ENCODE measurements around the gene LOXL1. TPM values are rescaled to one million over a fixed set of nuclear protein-coding genes. Genes with fewer than 3 reads are reported as not detected.

LOXL1 gene
- total and polyA plus RNA-seq, 2 of the 13 experiments (the other 11 are each of a cell fraction or from before 2014, with no cell fraction given) = 0.51 to 1.3 TPM

GRCh38 chr15:73991260-73991659 is 65.0 kb downstream of the LOXL1 start:
- FAIRE-seq (no peak), DNase-seq (ENCODE audit: low spot score) (no peak), ATAC-seq (peak; percentile 1; the same call in 1 of the 3 replicates)
- ChIA-PET POLR2A (no interaction called here), CTCF (ENCODE audit: low intra/inter-chr PET ratio, low total read pairs) (no interaction called here)
- H3K27me3 ChIP-seq (ENCODE audit: control insufficient read depth in 1 of 2, insufficient read depth in 2 of 2, low read length in 2 of 2) = no peaks in the 10 kb centered on the region; a peak in 1 of 5 replicates
- intact Hi-C loops (cut with micrococcal nuclease; ENCODE audit: unreplicated experiment) (no loop called here), in situ Hi-C loops (cut with HindIII; ENCODE audit: extremely low pct_ligation_motif_present, low pct_unique_long_range_greater_than_20kb) (no loop called here)
- TF ChIP-seq ZNF770 (CRISPR knock-in tag; IDR thresholded peaks at IDR 0.05) = no peak
- no peak for TF ChIP-seq DZIP1 (CRISPR knock-in tag; IDR thresholded peaks at IDR 0.05)
- TF ChIP-seq CENPX (CRISPR knock-in tag; IDR thresholded peaks at IDR 0.05) = no peak
- TF ChIP-seq, protein P1, sequence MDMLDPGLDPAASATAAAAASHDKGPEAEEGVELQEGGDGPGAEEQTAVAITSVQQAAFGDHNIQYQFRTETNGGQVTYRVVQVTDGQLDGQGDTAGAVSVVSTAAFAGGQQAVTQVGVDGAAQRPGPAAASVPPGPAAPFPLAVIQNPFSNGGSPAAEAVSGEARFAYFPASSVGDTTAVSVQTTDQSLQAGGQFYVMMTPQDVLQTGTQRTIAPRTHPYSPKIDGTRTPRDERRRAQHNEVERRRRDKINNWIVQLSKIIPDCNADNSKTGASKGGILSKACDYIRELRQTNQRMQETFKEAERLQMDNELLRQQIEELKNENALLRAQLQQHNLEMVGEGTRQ (IDR thresholded peaks at IDR 0.05; ENCODE audit: low read depth, low read length) = no peak
- TF ChIP-seq, protein P1 (CRISPR knock-in tag; IDR thresholded peaks at IDR 0.05; ENCODE audit: borderline replicate concordance) = no peak
- no peak for TF ChIP-seq ZFYVE20 (CRISPR knock-in tag; IDR thresholded peaks at IDR 0.05; ENCODE audit: borderline replicate concordance, low read depth)
- no peak for TF ChIP-seq SNRNP70 (IDR thresholded peaks at IDR 0.05; ENCODE audit: low read depth, low read length)
- H3K9me3 ChIP-seq (ENCODE audit: low read length) = no peaks in the 10 kb centered on the region
- peak overlapping the region; percentile 90 for H3K4me2 ChIP-seq (ENCODE audit: low read depth, low read length)
- peak overlapping the region; percentile 64; the same call in 1 of the 2 replicates for H3K9ac ChIP-seq (ENCODE audit: insufficient read depth, low read depth, low read length)
- H3K36me3 ChIP-seq (replicated peaks in 1 of 2; ENCODE audit: control insufficient read depth in 1 of 2, insufficient read depth in 2 of 2, low read length in 2 of 2) = no peaks in the 10 kb centered on the region; a peak in 1 of 5 replicates
- no TSS peak for BruUV-seq (replicated peaks)
- 11% methylated on average over 3 of the region's 5 CpGs for WGBS (ENCODE audit: low lambda C conversion rate)
- no peak overlapping the region for H3K27ac ChIP-seq (ENCODE audit: extremely low read length, insufficient read depth, low read length)
- H3K4me3 ChIP-seq (replicated peaks in 1 of 3; ENCODE audit: insufficient read depth in 1 of 3, low read depth in 2 of 3, low read length in 3 of 3) = peak overlapping the region; percentile 72 to 91 (median 88)
- peaks cover 38% of the 10 kb centered on the region for H3K4me1 ChIP-seq (ENCODE audit: insufficient read depth, low read length)
- peaks cover 10% of the 10 kb centered on the region for H3K79me2 ChIP-seq (ENCODE audit: insufficient read depth, low read length)
- peak overlapping the region; percentile 30 for H2AFZ ChIP-seq (ENCODE audit: low read length)
- H4K20me1 ChIP-seq (ENCODE audit: insufficient read depth, low read length) = no peaks in the 10 kb centered on the region
